HEK293 (cell line): ENCODE data around the gene ADAMTS16.

Experiments
- CTCF ChIA-PET: fragments of 350-600 bp; formaldehyde crosslinking; extraction: SDS; loops from one replicate; lab custom pipeline; 2021; ENCODE audit warnings: antibody characterized with exemption; lab: Yijun Ruan, JAX
- POLR2A ChIA-PET: fragments of 300-600 bp; formaldehyde crosslinking; extraction: SDS; loops from one replicate; lab custom pipeline; 2020; ENCODE audit warnings: antibody characterized with exemption, inconsistent platforms; lab: Yijun Ruan, JAX
- H3K27ac ChIP-seq: fragments of 200-500 bp; sonication (Bioruptor generic); 2 replicates; pipeline ENCODE4 v1.5.1; 2014; ENCODE audit warnings: low read depth, low read length, control low read depth, inconsistent platforms; ENCODE audit errors: extremely low read depth
- H3K36me3 ChIP-seq, 2 experiments: fragments of 200-500 bp in 1 of 2; sonication (Bioruptor generic) in 1 of 2; 1 replicate in 1 of 2; 2 replicates in 1 of 2; pipeline ENCODE4 v1.5.1; 2014 to 2017; ENCODE audit warnings: inconsistent platforms in 2 of 2, low read length in 2 of 2; ENCODE audit not compliant: control insufficient read depth in 2 of 2, insufficient read depth in 1 of 2
- H3K4me1 ChIP-seq: fragments of 200-500 bp; sonication (Bioruptor generic); 2 replicates; pipeline ENCODE4 v1.5.1; 2014; ENCODE audit warnings: mild to moderate bottlenecking, low read length, inconsistent platforms; ENCODE audit not compliant: control insufficient read depth, insufficient read depth
- H3K4me3 ChIP-seq: 2 replicates; pipeline ENCODE4 v1.5.1; 2011; ENCODE audit warnings: low read depth, mild to moderate bottlenecking, control low read depth, low read length, moderate library complexity
- H3K9me3 ChIP-seq: fragments of 200-500 bp; sonication (Bioruptor generic); 2 replicates; pipeline ENCODE4 v1.5.1; 2014; ENCODE audit warnings: low read depth, low read length, inconsistent platforms; ENCODE audit not compliant: control insufficient read depth, insufficient read depth
- BCL11A ChIP-seq: fragments of 450-650 bp; formaldehyde crosslinking; IDR thresholded peaks from 2 replicates; pipeline ENCODE4 v1.5.1; 2016; ENCODE audit warnings: low read depth, missing biosample characterization, missing genetic modification characterization
- GFI1B ChIP-seq: fragments of 450-650 bp; formaldehyde crosslinking; IDR thresholded peaks from 2 replicates; pipeline ENCODE4 v1.5.1; 2016; ENCODE audit warnings: missing biosample characterization, missing genetic modification characterization
- KLF7 ChIP-seq: fragments of 450-650 bp; formaldehyde crosslinking; IDR thresholded peaks from 2 replicates; pipeline ENCODE4 v1.5.1; 2016; ENCODE audit warnings: missing biosample characterization, missing genetic modification characterization, borderline replicate concordance
- OSR2 ChIP-seq: fragments of 450-650 bp; formaldehyde crosslinking; IDR thresholded peaks from 2 replicates; pipeline ENCODE4 v1.5.1; 2016; ENCODE audit warnings: missing biosample characterization, missing genetic modification characterization
- ZBTB11 ChIP-seq: fragments of 450-650 bp; formaldehyde crosslinking; conservative IDR thresholded peaks from 2 replicates; pipeline ENCODE4 v1.5.1; 2016; ENCODE audit warnings: low read depth, missing biosample characterization, missing genetic modification characterization
- ZBTB7A ChIP-seq: fragments of 450-650 bp; formaldehyde crosslinking; IDR thresholded peaks from 2 replicates; pipeline ENCODE4 v1.5.1; 2016; ENCODE audit warnings: low read depth, missing biosample characterization, missing genetic modification characterization
- ZNF174 ChIP-seq: fragments of 450-650 bp; formaldehyde crosslinking; IDR thresholded peaks from 2 replicates; pipeline ENCODE4 v1.5.0; 2017; ENCODE audit warnings: missing biosample characterization, mild to moderate bottlenecking, missing genetic modification characterization
- ZNF221 ChIP-seq: fragments of 450-650 bp; formaldehyde crosslinking; IDR thresholded peaks from 2 replicates; pipeline ENCODE4 v1.5.1; 2017; ENCODE audit warnings: missing biosample characterization, missing genetic modification characterization, borderline replicate concordance
- ZNF280D ChIP-seq: fragments of 450-650 bp; formaldehyde crosslinking; IDR thresholded peaks from 2 replicates; pipeline ENCODE4 v1.5.1; 2016; ENCODE audit warnings: missing biosample characterization, missing genetic modification characterization
- ZNF341 ChIP-seq: fragments of 450-650 bp; formaldehyde crosslinking; IDR thresholded peaks from 2 replicates; pipeline ENCODE4; 2016; ENCODE audit warnings: low read depth, missing biosample characterization, missing genetic modification characterization
- ZNF350 ChIP-seq: fragments of 450-650 bp; formaldehyde crosslinking; IDR thresholded peaks from 2 replicates; pipeline ENCODE4 v1.5.0; 2017; ENCODE audit warnings: missing biosample characterization, mild to moderate bottlenecking, missing genetic modification characterization
- ZNF391 ChIP-seq: fragments of 450-650 bp; formaldehyde crosslinking; IDR thresholded peaks from 2 replicates; pipeline ENCODE4 v1.5.1; 2016; ENCODE audit warnings: low read depth, missing biosample characterization, missing genetic modification characterization, borderline replicate concordance
- ZNF473 ChIP-seq: fragments of 450-650 bp; formaldehyde crosslinking; IDR thresholded peaks from 2 replicates; pipeline ENCODE4 v1.5.1; 2017; ENCODE audit warnings: missing biosample characterization, missing genetic modification characterization
- ZNF514 ChIP-seq: fragments of 450-650 bp; formaldehyde crosslinking; IDR thresholded peaks from 2 replicates; pipeline ENCODE4 v1.5.1; 2016; ENCODE audit warnings: missing biosample characterization, missing genetic modification characterization
- ZNF548 ChIP-seq: fragments of 450-650 bp; formaldehyde crosslinking; IDR thresholded peaks from 2 replicates; pipeline ENCODE4 v1.5.1; 2016; ENCODE audit warnings: missing biosample characterization, missing genetic modification characterization
- ZNF571 ChIP-seq: fragments of 450-650 bp; formaldehyde crosslinking; IDR thresholded peaks from 2 replicates; pipeline ENCODE4 v1.5.0; 2017; ENCODE audit warnings: missing biosample characterization, missing genetic modification characterization
- ZNF677 ChIP-seq: fragments of 450-650 bp; IDR thresholded peaks from 2 replicates; pipeline ENCODE4 v1.5.0; 2018; ENCODE audit warnings: missing biosample characterization, mild to moderate bottlenecking, missing genetic modification characterization, moderate library complexity
- ZNF785 ChIP-seq: fragments of 450-650 bp; formaldehyde crosslinking; IDR thresholded peaks from 2 replicates; pipeline ENCODE4 v1.5.1; 2016; ENCODE audit warnings: missing biosample characterization, missing genetic modification characterization
- ZSCAN16 ChIP-seq: fragments of 450-650 bp; formaldehyde crosslinking; IDR thresholded peaks from 2 replicates; pipeline ENCODE4 v1.5.1; 2016; ENCODE audit warnings: missing biosample characterization, missing genetic modification characterization

Gene ADAMTS16

DNA sequence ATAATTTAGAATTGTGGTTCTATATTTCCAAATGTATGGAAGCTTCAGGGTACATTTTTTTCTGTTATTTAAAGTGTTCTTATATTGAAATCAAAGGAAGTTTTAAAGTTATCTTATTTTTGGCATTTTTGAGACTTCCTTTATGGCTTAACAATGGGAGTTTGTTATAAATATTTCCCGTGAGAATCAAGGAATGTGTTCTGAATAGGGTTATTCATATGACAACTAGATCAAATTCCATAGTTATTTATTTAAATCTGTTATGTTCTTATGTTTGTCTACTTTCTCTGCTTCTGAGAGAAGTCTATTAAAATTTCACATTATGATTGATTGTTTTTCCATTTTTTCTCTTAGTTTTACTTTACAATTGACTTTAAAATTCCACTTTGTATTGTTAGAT is 135.1 kb downstream of the ADAMTS16 start:
- ChIA-PET CTCF (interaction anchor here (0.7 to 1.3 kb wide), 4 partner anchors 13 to 144 kb away, joined by 3 to 5 read pairs (median 5); no protein-coding TSS in a partner anchor), POLR2A (interaction anchor here (1.3 kb wide), 1 partner anchor 8 kb away, joined by 5 read pairs; no protein-coding TSS in a partner anchor)
- Histone ChIP-seq H3K27ac (no peak overlapping the region), H3K9me3 (no peaks in the 10 kb centered on the region), H3K4me3 (no peak overlapping the region), H3K4me1 (peaks cover 9% of the 10 kb centered on the region), H3K36me3 (no peaks in the 10 kb centered on the region)
- TF ChIP-seq ZNF350 (tag by site-specific recombination): no peak
- TF ChIP-seq BCL11A (tag by site-specific recombination): no peak
- TF ChIP-seq ZNF341 (tag by site-specific recombination): no peak
- no peak for TF ChIP-seq ZNF174
- no peak for TF ChIP-seq ZNF548
- no peak for TF ChIP-seq ZSCAN16 (tag by site-specific recombination)
- TF ChIP-seq ZNF571 (tag by site-specific recombination): no peak
- TF ChIP-seq ZNF785 (tag by site-specific recombination): no peak
- TF ChIP-seq ZNF221 (tag by site-specific recombination): no peak
- no peak for TF ChIP-seq ZNF473 (tag by site-specific recombination)
- no peak for TF ChIP-seq GFI1B (tag by site-specific recombination)
- no peak for TF ChIP-seq KLF7 (tag by site-specific recombination)
- TF ChIP-seq ZNF677 (tag by site-specific recombination): no peak
- TF ChIP-seq ZNF391 (tag by site-specific recombination): no peak
- no peak for TF ChIP-seq ZNF514 (tag by site-specific recombination)
- TF ChIP-seq OSR2 (tag by site-specific recombination): no peak

DNA sequence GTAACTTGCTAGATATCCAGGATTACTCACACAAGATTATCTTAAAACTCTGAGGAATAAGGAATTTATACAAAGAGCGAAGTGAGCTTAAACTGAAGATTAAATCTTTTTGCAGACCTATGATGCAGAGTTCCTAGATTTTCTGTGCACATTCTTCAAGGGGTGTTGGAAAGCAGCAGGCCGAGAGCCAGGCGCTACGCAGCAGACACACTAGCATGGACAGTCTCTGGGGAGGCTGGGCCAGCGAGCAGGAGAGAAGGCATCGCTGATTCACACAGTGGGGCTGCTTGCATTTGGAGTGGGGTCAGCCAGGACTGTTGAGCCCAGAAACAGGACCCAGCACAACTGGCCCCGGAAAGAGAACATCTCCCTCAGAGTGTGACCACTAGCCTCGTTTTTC is 136.3 kb downstream of the ADAMTS16 start:
- TF ChIP-seq ZBTB11 (tag by site-specific recombination): no peak
- TF ChIP-seq ZBTB7A (tag by site-specific recombination): no peak
- TF ChIP-seq ZNF280D (tag by site-specific recombination): no peak
- no peak overlapping the region for H3K27ac ChIP-seq
- H3K4me3 ChIP-seq: no peak overlapping the region
- ChIA-PET CTCF (no interaction called here), POLR2A (no interaction called here)
- H3K9me3 ChIP-seq: no peaks in the 10 kb centered on the region
- peaks cover 2% of the 10 kb centered on the region; the same call in 1 of the 2 replicates for H3K4me1 ChIP-seq
- H3K36me3 ChIP-seq: no peaks in the 10 kb centered on the region
